Medulla oblongata (tissue), 1 donor: ENCODE measurements around the gene AHCYL1.
"Not testable (repeated sequence)": the region's sequence is repeated elsewhere in the genome, so short reads cannot be mapped to it uniquely, and the experiment has no call there.

Experiments used
- DNase-seq: peaks from one replicate; pipeline ENCODE4 v3.0.0-alpha.2; 2015; ENCODE audit errors: extremely low spot score

The AHCYL1 gene

DNA sequence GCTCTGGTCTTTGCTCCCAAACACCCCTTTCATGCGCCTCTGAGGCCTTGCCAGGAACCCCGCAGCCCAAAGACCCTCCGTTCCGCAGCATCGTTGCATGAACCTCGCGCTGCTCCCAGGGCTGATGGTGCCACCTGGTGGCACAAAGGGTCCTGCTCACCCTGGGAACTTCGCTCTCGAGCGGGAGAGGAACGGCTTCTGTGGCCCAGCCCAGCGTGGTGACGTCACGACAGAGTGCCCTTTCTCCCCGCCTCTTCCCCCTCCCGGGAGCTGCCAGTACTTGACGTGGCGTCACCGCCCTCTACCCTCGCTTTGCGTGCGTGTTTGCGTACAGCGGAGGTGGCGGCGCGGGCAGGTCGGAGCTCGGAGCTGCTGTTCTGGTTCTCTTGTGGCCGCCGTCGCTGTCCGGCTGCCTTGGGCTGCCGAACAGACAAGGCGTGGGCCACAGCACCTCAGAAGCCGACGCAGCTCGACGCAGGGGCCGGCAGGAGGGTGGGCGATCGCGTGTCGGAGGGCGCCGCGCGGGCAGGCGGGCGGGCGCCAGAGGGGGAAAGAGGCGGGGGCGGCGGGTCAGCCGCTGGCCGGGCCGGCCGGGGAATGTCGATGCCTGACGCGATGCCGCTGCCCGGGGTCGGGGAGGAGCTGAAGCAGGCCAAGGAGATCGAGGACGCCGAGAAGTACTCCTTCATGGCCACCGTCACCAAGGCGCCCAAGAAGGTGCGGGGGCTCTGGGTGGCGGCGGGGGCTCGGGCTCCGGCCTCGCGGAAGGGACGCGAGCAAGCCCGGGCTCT, at the start of gene AHCYL1:
AHCYL1 (plus strand) TSS at position 310 of the 791 bp plus-strand sequence; CDS start at position 598, 288 bp downstream.
- DNase-seq = peak; percentile 100

DNA sequence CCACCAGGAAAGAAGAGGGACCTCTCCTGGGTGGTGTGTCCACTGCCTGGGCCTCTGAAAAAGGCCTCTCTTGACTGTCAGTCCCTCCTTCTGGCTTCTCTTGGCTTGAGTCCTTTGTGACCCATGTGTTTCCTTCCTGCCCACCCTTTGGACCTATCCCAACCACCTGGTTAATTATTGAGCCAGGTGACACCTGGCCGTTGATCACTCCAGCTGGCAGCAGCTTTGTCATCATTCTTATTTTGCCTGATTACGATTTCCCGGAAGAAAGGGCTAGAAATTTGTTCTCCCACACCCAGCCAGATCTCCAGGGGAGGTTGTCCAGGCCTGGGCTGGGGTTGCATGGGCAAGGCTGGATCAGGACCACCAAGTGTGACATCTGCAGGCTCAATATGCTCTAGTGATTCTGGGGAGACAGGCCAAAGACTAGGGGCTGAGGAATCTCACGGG, 49.1 kb upstream of the AHCYL1 start:
- no peak for DNase-seq

GRCh38 chr1:109937738-109938137, 46.8 kb upstream of the AHCYL1 start:
- no peak for DNase-seq

DNA sequence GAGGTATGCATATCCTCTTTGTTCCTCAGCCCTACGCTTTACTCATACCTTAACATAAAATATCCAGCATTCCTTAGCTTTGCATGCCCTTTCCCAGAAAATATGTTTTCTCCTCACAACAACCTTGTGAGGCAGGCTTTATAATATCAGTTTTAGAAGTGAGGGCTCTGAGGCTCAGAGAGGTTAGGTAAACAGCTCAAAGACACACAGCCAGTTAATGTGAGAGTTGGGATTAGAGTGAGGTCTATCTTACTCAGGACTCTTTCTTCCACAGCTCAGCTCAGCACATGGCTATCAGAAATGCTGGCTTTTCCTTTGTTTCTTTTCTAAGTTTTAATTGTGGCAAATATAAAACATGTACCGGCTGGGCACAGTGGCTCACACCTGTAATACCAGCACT, 46.0 kb upstream of the AHCYL1 start:
- DNase-seq = no peak

DNA sequence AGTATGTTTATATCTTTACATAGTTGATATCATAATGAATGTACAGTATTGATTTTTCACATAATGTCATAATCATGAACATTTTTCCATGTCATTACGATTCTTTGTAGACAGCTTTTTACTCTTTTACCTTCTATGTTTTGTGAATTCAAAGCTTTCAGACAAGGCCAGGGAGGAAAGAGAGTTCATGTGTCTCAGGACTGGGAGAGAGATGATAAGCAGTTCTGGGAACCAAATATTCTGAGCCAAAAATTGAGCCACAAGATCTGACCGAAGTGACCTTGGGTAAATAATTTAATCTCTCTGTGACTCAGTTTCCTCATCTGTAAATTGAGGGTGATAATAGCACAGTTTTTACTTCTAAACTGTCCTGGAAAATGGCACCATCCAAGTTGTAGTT, 42.1 kb upstream of the AHCYL1 start:
- DNase-seq = no peak

DNA sequence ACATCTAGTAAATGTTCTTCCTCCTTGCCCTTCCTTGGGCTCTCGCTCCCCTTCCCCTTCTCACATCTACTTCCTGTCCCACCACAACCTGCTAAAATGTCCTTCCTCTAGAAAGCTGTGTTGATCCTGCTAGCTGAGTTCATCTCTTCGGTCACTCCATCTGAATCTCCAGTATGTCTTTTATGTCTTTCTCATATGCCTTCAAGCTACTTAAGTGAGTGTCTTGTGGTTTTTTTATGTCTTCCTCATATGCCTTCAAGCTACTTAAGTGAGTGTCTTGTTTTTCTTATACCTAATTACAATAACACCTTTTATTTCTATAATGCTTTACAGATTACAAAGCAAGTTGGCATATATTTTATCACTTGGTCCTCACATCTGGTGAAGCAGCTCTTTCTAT, 40.0 kb upstream of the AHCYL1 start:
- no peak for DNase-seq

DNA sequence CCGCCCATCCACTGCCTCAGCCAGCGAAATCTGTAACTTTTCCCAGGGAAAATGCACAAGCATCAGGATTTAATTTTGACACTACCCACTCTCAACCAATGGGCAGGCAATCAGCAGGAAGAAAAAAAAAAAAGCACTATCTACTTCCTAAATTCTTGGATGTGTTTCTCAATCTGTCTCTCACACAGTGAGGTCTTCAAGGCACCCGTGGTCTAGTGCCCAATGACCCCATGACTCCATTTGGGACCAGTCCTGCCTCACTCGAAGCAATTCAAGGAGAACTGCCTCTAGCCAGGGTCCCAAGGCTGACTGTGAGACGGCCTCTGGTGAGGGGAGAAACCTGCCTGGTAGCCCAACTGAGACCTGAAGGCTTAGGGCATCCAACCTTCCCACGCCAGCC, 38.1 kb upstream of the AHCYL1 start:
- no peak for DNase-seq

- DNase-seq = no peak
Measured at GRCh38 chr1:109947582-109948284, 36.8 kb upstream of the AHCYL1 start.

DNA sequence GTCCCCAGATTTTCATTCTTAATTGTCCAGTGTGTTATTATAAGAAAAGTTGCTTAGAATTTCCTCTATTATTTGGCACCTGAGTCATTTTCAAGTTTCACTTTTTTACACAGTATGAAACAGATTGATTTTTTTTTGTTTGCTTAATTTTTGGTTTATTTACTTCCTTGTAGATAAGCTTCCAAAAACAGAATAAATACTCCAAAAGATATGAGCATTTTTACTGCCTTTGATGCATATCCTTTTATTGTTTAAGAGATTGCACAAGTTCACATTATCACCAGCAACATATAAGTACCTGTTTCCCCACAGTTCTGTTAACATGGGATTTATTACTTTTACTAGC, 36.3 kb upstream of the AHCYL1 start:
- no peak for DNase-seq

- DNase-seq = no peak
Measured at GRCh38 chr1:109950038-109950437, 34.5 kb upstream of the AHCYL1 start.

GRCh38 chr1:109950509-109950908, 34.1 kb upstream of the AHCYL1 start:
- no peak for DNase-seq

DNA sequence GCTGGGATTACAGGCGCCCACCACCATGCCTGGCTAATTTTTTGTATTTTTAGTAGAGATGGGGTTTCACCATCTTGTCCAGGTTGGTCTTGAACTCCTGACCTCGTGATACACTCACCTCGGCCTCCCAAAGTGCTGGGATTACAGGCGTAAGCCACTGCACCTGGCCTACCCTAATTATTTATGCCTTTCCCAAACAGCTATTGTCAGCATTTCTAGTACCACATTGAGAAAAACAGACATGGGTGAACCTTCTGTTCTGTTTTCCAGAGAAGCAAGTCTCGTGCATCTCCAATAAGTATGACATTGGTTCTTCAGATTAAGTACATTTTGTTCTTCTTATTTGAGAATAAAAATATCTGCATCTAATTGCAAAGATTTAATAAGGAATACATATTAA, 33.1 kb upstream of the AHCYL1 start:
- not testable (repeated sequence) for DNase-seq

- DNase-seq = no peak
Measured at GRCh38 chr1:109954041-109954512, 30.5 kb upstream of the AHCYL1 start.

- DNase-seq = no peak
Measured at GRCh38 chr1:109959632-109959973, 25.0 kb upstream of the AHCYL1 start.

- no peak for DNase-seq
Measured at GRCh38 chr1:109959974-109960744, 24.4 kb upstream of the AHCYL1 start.

GRCh38 chr1:109960745-109961094, 23.8 kb upstream of the AHCYL1 start:
- DNase-seq = no peak

DNA sequence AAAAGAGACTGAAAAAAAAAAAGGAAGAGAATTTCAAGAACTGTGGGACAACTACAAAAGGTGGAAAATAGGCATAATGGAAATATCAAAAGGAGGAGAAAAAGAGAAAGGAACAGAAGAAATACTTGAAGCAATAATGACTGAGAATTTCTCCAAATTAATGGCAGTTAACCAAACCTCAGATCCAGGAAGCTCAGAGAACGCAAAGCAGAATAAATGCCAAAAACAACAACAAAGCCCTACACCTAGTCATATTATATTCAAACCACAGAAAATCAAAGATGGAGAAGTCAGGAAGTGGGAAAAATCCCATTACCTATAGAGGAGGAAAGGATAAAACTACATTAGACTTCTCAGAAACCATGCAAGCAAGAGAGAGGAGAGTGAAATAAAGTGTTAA, 20.7 kb upstream of the AHCYL1 start:
- DNase-seq = no peak

DNA sequence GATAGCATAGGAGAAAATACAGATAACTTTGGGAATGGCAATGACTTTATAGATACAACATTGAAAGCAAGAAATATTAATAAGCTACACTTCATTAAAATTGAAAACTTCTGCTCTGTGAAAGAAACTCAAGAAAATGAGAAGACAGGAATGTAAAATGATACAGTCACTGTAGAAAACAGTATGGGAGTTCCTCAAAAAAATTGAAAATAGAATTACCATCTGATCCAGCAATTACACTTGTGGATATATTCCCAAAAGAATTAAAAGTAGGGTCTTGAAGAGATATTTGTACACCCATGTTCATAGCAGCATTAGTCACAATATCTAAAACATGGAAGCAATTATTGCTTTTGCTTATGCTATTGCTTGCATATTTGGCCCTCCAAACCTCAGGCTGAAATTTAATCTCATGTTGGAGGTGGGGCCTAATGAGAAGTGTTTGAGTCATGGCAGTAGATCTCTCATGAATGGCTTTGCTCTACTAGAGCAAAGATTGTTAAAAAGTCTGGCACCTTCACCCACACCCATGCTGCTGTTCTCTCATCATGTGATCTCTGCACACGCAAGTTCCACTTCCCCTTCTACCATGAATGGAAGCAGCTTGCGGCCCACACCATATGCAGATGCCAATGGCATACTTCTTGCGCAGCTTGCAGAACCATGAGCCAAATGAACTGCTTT, 15.3 kb upstream of the AHCYL1 start:
- DNase-seq = no peak

- no peak for DNase-seq
Measured at GRCh38 chr1:109969907-109970306, 14.7 kb upstream of the AHCYL1 start.

- no peak for DNase-seq
Measured at GRCh38 chr1:109971559-109971958, 13.0 kb upstream of the AHCYL1 start.

DNA sequence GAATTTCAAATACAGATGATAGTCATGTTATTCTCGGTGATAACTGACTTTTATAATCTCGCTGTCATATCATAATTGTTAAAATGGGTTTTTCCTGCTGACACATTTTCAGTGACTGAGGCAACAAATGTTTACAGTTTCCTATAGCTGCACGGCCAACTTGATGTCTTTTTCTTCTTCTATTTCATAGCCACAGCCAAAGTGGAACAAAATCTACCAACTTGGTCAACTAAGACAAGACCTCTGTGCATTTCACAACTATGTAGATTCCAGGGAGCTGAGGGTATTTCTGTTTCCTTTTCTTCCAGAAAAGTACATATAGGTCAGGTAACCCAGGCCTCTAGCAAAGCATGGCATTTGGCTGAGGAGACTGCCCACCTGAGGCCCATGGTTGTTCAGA, 10.4 kb upstream of the AHCYL1 start:
- no peak for DNase-seq

- no peak for DNase-seq
Measured at GRCh38 chr1:109975718-109976117, 8.8 kb upstream of the AHCYL1 start.
